WERI-Rb-1 (cell line): Measurements from ENCODE around the gene FARP2.

Experiments
- DNase-seq: peaks from one replicate; pipeline ENCODE4 v3.0.0-alpha.2; 2020
- H3K27ac ChIP-seq: fragments of 250-450 bp; sonication (Bioruptor Pico); 2 replicates; pipeline ENCODE4 v1.5.1; 2020; ENCODE audit warnings: mild to moderate bottlenecking, moderate library complexity
- H3K27me3 ChIP-seq: fragments of 250-450 bp; sonication (Bioruptor Pico); 2 replicates; pipeline ENCODE4 v1.5.1; 2021; ENCODE audit warnings: mild to moderate bottlenecking, low read depth, moderate library complexity; ENCODE audit not compliant: insufficient read depth, severe bottlenecking
- H3K36me3 ChIP-seq: fragments of 250-450 bp; sonication (Bioruptor Pico); 2 replicates; pipeline ENCODE4 v1.5.1; 2020; ENCODE audit warnings: mild to moderate bottlenecking, moderate library complexity
- H3K4me3 ChIP-seq: 2 replicates; pipeline ENCODE4 v1.5.1; 2011; ENCODE audit warnings: low read depth, mild to moderate bottlenecking, control low read depth, low read length
- H3K9me3 ChIP-seq: fragments of 250-450 bp; sonication (Bioruptor Pico); 2 replicates; pipeline ENCODE4 v1.5.1; 2021; ENCODE audit warnings: mild to moderate bottlenecking, moderate library complexity; ENCODE audit not compliant: severe bottlenecking
- CTCF ChIP-seq: IDR thresholded peaks from 2 replicates; pipeline ENCODE4 v1.5.1; 2011; ENCODE audit warnings: low read depth, mild to moderate bottlenecking, control low read depth, inconsistent platforms, low read length

FARP2 gene

DNA sequence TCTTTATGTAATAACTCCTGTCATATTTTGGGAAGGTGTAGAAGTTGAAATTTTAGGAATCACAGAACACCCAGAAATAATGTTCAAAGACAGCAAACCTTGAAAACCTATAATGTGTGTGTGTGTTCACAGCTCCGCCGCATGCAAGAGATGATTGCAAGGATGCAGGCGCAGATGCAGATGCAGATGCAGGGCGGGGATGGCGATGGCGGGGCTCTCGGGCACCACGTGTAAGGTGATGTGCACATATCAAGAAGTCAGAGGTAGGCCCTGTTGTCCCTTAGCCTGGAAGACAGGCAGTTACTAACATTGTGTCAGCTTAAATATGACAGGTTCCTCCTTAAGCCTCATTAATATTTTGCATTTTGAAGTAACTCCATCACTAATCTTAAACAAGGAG lies 6.1 kb upstream of the FARP2 start:
- Histone ChIP-seq H3K27ac (no peak overlapping the region), H3K27me3 (no peaks in the 10 kb centered on the region), H3K4me3 (no peak overlapping the region), H3K36me3 (peaks cover 86% of the 10 kb centered on the region), H3K9me3 (no peaks in the 10 kb centered on the region)
- no peak for DNase-seq
- TF ChIP-seq CTCF, result no peak

DNA sequence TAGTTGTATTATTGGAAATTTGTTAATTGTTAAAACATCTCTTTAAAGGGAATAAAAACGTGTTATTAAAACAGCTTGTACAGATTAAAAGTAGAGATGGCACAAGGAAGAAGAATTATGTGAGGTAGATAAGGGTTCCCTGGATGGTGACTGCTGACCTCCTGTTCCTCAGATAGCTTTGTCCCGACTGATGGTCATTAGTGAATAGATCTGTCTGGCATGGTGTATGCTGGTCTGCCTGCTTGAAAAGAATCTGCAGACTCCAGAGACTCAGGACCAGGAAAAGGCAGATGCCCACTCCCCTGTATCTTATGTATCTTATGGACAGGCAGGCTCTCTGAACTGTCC lies 5.6 kb upstream of the FARP2 start:
- TF ChIP-seq CTCF, result no peak
- H3K36me3 ChIP-seq, result peaks cover 84% of the 10 kb centered on the region

GRCh38 chr2:241350878-241351639 lies 5.0 kb upstream of the FARP2 start:
- Histone ChIP-seq H3K27ac (no peak overlapping the region), H3K4me3 (no peak overlapping the region), H3K36me3 (peaks cover 78% of the 10 kb centered on the region), H3K9me3 (no peaks in the 10 kb centered on the region), H3K27me3 (no peaks in the 10 kb centered on the region)
- TF ChIP-seq CTCF, result no peak
- no peak for DNase-seq

More for the DNA sequence above, 5.6 kb upstream of the FARP2 start:
- H3K9me3 ChIP-seq, result no peaks in the 10 kb centered on the region
- H3K4me3 ChIP-seq, result no peak overlapping the region
- no peak for DNase-seq
- no peak overlapping the region for H3K27ac ChIP-seq
- no peaks in the 10 kb centered on the region for H3K27me3 ChIP-seq

GRCh38 chr2:241351640-241352031 lies 4.4 kb upstream of the FARP2 start:
- no peak for DNase-seq
- peaks cover 72% of the 10 kb centered on the region for H3K36me3 ChIP-seq
- no peak overlapping the region for H3K27ac ChIP-seq
- no peaks in the 10 kb centered on the region for H3K9me3 ChIP-seq
- TF ChIP-seq CTCF, result no peak
- H3K4me3 ChIP-seq, result no peak overlapping the region
- no peaks in the 10 kb centered on the region for H3K27me3 ChIP-seq

GRCh38 chr2:241352227-241352626 lies 3.9 kb upstream of the FARP2 start:
- no peak for TF ChIP-seq CTCF
- H3K27ac ChIP-seq, result no peak overlapping the region
- no peak overlapping the region for H3K4me3 ChIP-seq
- H3K9me3 ChIP-seq, result no peaks in the 10 kb centered on the region
- H3K36me3 ChIP-seq, result peaks cover 66% of the 10 kb centered on the region
- no peak for DNase-seq
- no peaks in the 10 kb centered on the region for H3K27me3 ChIP-seq
